HG03064 (cell line): Measurements from ENCODE around the gene KDM6B.

Experiments used
- ATAC-seq: cut with Tn5 transposase; IDR thresholded peaks from one replicate; pipeline ENCODE4 v1.9.1; 2021; ENCODE audit warnings: low read depth; ENCODE audit not compliant: unreplicated experiment

The KDM6B gene

DNA sequence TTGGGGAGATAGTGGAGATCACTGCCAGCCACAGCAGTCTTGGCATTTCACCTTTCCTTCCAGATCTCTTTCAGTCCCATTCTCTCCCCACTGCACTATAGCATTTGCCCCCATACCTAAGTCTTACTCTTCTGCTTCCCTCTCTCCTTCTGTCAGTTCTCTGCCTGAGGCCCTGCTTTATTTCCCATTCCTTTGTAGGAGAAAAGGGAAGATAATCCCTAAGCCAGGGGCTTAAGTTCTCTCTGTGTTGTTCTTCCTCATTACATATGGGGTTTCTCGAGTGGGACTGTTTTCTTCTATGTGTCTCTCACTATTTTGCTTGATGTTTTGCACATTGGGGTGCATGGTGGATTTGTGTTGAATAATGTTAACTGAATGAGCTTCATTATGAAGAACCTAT lies 6.4 kb downstream of the KDM6B start:
- no peak for ATAC-seq

DNA sequence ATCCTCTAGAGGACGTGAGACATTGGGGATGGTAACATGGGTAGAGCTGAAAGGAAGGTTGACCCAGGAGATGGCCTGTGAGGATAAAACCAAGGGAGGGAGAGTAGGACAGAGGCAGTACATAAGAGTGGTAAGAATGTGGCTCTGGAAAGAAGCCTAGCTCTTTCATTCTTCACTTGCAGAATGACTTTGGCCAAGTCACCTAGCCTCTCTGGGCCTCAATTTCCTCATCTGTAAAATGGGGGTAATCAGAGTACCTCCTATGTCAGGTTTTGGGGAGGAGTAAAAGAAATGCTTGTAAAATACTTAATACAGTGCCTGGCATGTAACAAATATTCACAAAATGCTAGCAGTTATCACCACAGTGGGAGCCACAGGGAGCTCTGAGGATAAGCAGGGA lies 6.9 kb downstream of the KDM6B start:
- no peak for ATAC-seq

DNA sequence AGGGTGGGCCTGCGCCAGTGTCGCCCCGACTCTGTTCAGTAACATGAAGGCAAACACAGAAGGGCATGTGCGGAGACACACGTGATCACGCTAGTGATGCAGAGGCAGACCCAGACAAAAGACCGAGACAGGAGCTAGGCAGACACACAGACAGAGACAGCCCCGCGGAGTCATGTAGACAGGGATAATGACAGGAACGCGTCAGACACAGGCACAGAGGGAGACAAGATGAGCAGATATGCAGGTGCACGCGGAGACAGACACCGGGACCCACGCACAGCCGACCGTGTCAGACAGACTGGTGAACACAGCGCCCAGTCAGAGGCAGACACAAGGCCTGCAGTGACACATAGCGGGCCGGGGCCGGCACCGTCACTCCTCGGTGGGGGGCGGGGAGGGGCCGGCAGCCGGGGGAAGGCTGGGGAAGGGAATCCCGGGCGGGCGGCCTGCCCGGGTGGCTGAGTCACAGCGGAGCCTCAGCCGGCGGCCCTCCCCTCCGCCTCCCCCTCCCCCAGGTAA lies 7.4 kb downstream of the KDM6B start:
- ATAC-seq: no peak

DNA sequence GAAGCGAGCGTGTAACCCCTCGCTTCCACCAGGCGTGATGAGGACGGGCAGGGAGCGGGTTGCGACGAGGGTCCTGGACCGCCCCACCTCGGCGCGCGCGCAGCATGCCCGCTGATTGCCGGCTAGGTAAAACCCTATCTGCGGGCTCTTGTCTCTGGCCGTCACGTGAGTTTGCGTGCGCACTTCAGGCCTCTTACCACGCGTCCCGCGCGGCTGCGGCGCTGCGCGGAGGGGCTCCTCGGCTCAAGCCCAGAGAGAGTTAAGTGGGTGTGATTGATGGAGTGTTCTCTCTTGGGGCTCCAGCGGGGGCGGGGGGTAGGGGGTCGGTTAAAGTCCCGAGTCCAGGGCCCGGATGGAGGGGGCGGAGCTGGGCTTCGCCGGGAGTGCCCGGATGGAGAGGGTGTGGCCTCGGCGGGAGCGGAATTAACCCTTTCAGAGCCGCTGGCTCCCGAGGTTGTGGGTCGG lies 7.9 kb downstream of the KDM6B start:
- ATAC-seq: no peak

GRCh38 chr17:7842380-7843256 lies 8.6 kb downstream of the KDM6B start:
- ATAC-seq: no peak

DNA sequence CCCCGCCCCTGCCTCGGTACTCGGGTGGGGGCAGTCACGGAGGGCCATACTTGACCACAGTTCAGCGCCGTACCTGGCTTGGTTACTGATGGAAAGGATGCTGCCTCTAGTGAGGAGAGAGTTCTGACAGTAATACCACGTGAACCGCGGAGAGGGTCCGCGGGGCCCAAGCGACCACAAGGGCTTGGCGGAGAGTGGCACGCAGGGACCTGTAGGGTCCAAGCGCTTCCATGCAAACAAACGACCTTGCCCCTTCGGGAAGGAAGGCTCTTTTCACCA lies 9.2 kb downstream of the KDM6B start:
- ATAC-seq: no peak

DNA sequence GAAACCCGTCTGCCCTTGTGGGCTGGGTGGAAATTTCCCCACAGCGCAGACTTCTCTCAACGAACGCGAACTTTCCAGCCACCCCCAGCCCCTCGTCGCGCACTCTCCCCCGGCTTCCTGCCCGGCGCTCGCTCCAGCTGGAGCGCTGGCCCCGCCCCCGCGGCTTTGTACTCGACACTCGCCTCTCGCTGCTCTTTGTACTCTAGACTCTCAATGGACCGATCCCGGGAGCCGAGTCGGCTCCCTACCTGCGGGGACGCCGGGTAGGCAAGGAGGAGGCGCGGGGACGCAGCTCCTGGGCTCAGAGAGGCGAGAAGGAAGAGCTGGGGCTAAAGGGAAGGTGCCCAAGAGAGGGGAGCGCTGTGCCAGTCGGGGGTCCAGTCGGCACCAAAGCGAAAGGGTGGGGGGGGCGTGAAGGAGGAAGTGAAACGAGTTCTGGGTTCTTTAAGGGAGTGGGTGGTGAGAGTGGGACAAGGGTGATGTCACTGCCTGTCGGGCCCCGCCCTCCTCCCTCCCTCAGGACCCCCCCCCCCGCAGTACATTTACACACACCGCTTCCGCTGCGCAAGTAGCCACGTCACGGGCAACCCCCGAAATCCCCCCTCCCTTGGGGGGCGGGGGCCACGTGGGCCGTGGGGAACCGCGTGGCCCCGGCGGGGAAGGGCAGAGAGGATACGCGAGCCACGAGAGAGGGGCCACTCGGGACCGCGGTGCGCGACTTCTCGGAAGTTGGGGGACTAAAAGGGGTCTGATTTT lies 9.7 kb downstream of the KDM6B start:
- ATAC-seq: no peak

DNA sequence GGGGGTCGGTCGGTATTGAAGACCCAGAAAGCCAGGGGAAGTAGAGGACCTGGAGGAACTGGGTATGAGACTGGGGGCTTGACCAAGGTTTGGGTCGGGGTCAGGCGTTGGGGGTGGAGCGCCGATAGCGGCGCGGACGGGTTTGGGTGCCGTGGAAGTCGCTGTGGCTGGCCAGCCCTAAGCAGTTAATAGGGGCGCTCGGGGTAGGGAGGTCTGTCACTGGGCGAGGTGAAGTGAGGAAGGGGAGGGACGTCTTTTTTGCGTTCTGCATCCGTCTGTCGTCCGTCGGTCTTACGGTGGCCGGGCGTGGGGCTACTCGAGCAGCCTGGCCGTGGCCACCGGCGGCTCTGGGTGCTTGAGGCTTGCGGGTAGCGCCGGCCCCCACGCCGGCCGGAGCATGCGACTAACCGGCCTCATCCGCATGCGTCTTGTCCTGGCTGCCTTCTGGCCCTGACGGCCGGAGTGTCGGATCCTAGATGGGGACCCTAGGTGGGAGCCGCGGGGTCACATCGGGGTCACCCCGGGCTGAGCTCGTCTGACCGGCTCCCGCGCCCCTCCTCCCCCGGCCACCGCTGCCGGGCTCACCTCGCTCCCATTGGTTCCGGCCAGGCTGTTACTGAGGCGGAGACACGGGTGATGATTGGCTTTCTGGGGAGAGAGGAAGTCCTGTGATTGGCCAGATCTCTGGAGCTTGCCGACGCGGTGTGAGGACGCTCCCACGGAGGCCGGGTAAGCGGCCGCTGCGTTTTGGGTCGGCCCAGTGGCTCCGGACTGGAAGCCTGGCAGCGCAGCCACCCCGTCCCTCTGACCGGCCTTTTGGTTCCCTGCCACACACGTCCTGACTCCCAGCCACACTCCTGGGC lies 10.5 kb downstream of the KDM6B start:
- peak; percentile 26 for ATAC-seq

DNA sequence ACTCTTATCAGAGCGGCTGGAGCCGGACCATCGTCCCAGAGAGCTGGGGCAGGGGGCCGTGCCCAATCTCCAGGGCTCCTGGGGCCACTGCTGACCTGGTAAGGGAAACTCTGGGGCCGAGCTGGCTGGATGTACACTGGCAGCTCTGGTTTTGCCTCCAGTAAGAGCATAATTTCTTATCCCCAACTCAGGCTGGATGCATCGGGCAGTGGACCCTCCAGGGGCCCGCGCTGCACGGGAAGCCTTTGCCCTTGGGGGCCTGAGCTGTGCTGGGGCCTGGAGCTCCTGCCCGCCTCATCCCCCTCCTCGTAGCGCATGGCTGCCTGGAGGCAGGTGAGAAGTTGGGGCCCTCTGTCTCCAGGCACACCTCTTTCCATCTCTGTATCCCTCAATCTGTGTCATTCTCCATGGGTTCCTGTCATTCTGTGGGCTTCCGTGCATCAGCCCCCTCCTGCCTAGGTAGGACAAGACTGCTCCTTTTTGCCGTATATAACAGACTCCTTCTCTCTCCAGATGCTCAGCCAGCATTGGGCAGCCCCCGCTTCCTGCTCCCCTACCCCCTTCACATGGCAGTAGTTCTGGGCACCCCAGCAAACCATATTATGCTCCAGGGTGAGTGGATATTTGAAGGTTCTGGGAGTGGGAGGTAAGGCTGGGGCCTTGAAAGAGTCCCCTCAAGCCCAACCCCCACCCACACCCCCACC lies 11.5 kb downstream of the KDM6B start:
- no peak for ATAC-seq

DNA sequence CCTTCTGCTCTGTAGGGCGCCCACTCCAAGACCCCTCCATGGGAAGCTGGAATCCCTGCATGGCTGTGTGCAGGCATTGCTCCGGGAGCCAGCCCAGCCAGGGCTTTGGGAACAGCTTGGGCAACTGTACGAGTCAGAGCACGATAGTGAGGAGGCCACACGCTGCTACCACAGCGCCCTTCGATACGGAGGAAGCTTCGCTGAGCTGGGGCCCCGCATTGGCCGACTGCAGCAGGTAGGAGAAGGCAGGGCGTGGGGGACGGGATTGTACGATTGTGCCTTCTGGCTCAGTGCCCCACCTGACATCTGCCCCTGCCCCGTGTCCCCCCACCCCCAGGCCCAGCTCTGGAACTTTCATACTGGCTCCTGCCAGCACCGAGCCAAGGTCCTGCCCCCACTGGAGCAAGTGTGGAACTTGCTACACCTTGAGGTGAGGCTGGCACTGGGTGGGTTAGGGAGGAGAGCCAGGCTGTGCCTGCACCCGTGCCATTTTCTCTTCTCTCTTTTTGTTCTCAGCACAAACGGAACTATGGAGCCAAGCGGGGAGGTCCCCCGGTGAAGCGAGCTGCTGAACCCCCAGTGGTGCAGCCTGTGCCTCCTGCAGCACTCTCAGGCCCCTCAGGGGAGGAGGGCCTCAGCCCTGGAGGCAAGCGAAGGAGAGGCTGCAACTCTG lies 12.2 kb downstream of the KDM6B start:
- ATAC-seq: no peak

GRCh38 chr17:7846765-7847661 lies 13.0 kb downstream of the KDM6B start:
- no peak for ATAC-seq

GRCh38 chr17:7848131-7848579 lies 14.1 kb downstream of the KDM6B start:
- ATAC-seq: no peak

GRCh38 chr17:7848739-7849129 lies 14.7 kb downstream of the KDM6B start:
- ATAC-seq: no peak

GRCh38 chr17:7849130-7849750 lies 15.2 kb downstream of the KDM6B start:
- ATAC-seq: no peak

- ATAC-seq: no peak
These were observed 15.9 kb downstream of the KDM6B start for GRCh38 chr17:7849751-7850504.

GRCh38 chr17:7850701-7851437 lies 16.9 kb downstream of the KDM6B start:
- ATAC-seq: no peak
